OCI-LY1 (cell line): ENCODE results near the gene ELP2.

Experiments
- H2AFZ ChIP-seq: fragments of 200-600 bp; sonication (generic), shearing (Covaris generic); 2 replicates; pipeline ENCODE4 v1.6.0; 2014; ENCODE audit warnings: antibody characterized with exemption, mild to moderate bottlenecking, low read length
- H3F3A ChIP-seq: fragments of 200-600 bp; sonication (generic), shearing (Covaris generic); 2 replicates; pipeline ENCODE4 v1.6.0; 2014; ENCODE audit warnings: mild to moderate bottlenecking, antibody characterized with exemption, low read length, moderate library complexity; ENCODE audit not compliant: insufficient read depth
- H3K27ac ChIP-seq: fragments of 200-600 bp; sonication (generic); 2 replicates; pipeline ENCODE4 v1.5.1; 2014; ENCODE audit warnings: low read length, mixed run types, mild to moderate bottlenecking, low read depth; ENCODE audit not compliant: poor library complexity, severe bottlenecking
- H3K27me3 ChIP-seq: fragments of 200-600 bp; sonication (generic); 2 replicates; pipeline ENCODE4 v1.6.0; 2014; ENCODE audit warnings: antibody characterized with exemption, mild to moderate bottlenecking, low read length, moderate library complexity; ENCODE audit not compliant: insufficient read depth
- H3K36me3 ChIP-seq: fragments of 200-600 bp; sonication (generic); 2 replicates; pipeline ENCODE4 v1.6.1; 2014; ENCODE audit warnings: mild to moderate bottlenecking, antibody characterized with exemption, low read length, moderate library complexity, mixed read lengths; ENCODE audit not compliant: insufficient read depth
- H3K4me1 ChIP-seq: fragments of 200-600 bp; sonication (generic); 2 replicates; pipeline ENCODE4 v1.5.1; 2014; ENCODE audit warnings: mild to moderate bottlenecking, low read length, moderate library complexity; ENCODE audit not compliant: insufficient read depth, severe bottlenecking
- H3K4me2 ChIP-seq: fragments of 200-600 bp; sonication (generic), shearing (Covaris generic); 2 replicates; pipeline ENCODE4 v1.6.1; 2014; ENCODE audit warnings: low read length
- H3K4me3 ChIP-seq: fragments of 200-600 bp; sonication (generic); 2 replicates; pipeline ENCODE4 v1.5.1; 2014; ENCODE audit warnings: low read length, low read depth, mild to moderate bottlenecking, mixed read lengths; ENCODE audit not compliant: poor library complexity, severe bottlenecking
- H3K79me2 ChIP-seq: fragments of 200-600 bp; shearing (Covaris generic); 2 replicates; pipeline ENCODE4 v1.6.1; 2016; ENCODE audit warnings: mixed run types, low read length, mixed read lengths; ENCODE audit not compliant: insufficient read depth
- H3K9ac ChIP-seq: fragments of 200-600 bp; sonication (generic), shearing (Covaris generic); 2 replicates; pipeline ENCODE4 v1.6.1; 2014; ENCODE audit warnings: mild to moderate bottlenecking, low read length, mixed read lengths
- H3K9me2 ChIP-seq: fragments of 200-600 bp; sonication (generic), shearing (Covaris generic); 2 replicates; pipeline ENCODE4 v1.6.1; 2014; ENCODE audit warnings: low read depth, mild to moderate bottlenecking, low read length, mixed read lengths
- H3K9me3 ChIP-seq: fragments of 200-600 bp; shearing (Covaris generic); 2 replicates; pipeline ENCODE4 v1.6.1; 2014; ENCODE audit warnings: low read length, mixed read lengths
- H4K20me1 ChIP-seq: fragments of 200-600 bp; sonication (generic), shearing (Covaris generic); 2 replicates; pipeline ENCODE4 v1.6.0; 2016; ENCODE audit warnings: mild to moderate bottlenecking, low read length; ENCODE audit not compliant: insufficient read depth
- EZH2 ChIP-seq: fragments of 200-600 bp; sonication (generic), shearing (Covaris generic); IDR thresholded peaks from 2 replicates; pipeline ENCODE4 v1.8.0; 2017; ENCODE audit warnings: borderline replicate concordance, mixed run types, mild to moderate bottlenecking, antibody characterized with exemption, low read length, moderate library complexity, mixed read lengths
- TF ChIP-seq, protein P1 (sequence below): fragments of 200-600 bp; sonication (generic), shearing (Covaris generic); IDR thresholded peaks from 2 replicates; pipeline ENCODE4 v1.5.1; 2017; ENCODE audit warnings: mild to moderate bottlenecking, antibody characterized with exemption, low read length, moderate library complexity, mixed read lengths

The ELP2 gene

DNA sequence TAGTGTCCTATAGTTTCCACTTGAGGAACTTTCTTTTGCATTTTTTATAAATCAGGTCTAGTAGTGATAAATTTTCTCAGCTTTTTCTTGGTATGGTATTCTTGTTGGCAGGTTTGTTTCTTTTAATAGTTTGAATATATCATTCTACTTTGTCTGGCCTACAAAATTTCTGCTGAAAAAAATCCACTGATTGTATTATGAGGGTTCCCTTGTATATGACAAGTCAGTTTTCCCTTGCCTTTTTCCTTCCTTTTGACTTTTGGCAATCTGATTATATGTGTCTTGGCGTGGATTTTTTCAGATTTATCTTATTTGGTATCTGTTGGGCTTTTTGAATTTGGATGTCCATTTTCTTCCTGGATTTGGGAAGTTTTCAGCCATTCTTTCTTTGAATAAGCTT, 99.5 kb downstream of the ELP2 start:
- no peak overlapping the region for H3K4me3 ChIP-seq
- no peaks in the 10 kb centered on the region for H3K27me3 ChIP-seq
- no peak overlapping the region for H3K4me2 ChIP-seq
- no peaks in the 10 kb centered on the region; the same call in 1 of the 2 replicates for H3K9me3 ChIP-seq
- H3K36me3 ChIP-seq = no peaks in the 10 kb centered on the region
- H4K20me1 ChIP-seq = no peaks in the 10 kb centered on the region
- no peaks in the 10 kb centered on the region for H3F3A ChIP-seq
- no peak overlapping the region for H3K27ac ChIP-seq
- H3K79me2 ChIP-seq = no peaks in the 10 kb centered on the region
- TF ChIP-seq EZH2 = no peak
- TF ChIP-seq, protein P1, sequence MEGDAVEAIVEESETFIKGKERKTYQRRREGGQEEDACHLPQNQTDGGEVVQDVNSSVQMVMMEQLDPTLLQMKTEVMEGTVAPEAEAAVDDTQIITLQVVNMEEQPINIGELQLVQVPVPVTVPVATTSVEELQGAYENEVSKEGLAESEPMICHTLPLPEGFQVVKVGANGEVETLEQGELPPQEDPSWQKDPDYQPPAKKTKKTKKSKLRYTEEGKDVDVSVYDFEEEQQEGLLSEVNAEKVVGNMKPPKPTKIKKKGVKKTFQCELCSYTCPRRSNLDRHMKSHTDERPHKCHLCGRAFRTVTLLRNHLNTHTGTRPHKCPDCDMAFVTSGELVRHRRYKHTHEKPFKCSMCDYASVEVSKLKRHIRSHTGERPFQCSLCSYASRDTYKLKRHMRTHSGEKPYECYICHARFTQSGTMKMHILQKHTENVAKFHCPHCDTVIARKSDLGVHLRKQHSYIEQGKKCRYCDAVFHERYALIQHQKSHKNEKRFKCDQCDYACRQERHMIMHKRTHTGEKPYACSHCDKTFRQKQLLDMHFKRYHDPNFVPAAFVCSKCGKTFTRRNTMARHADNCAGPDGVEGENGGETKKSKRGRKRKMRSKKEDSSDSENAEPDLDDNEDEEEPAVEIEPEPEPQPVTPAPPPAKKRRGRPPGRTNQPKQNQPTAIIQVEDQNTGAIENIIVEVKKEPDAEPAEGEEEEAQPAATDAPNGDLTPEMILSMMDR = no peak
- H3K4me1 ChIP-seq = no peaks in the 10 kb centered on the region
- no peak overlapping the region for H2AFZ ChIP-seq
- no peaks in the 10 kb centered on the region for H3K9me2 ChIP-seq
- no peak overlapping the region for H3K9ac ChIP-seq
